ENCODE results near the gene LCN12. TPM values are rescaled to one million over a fixed set of nuclear protein-coding genes. Genes with fewer than 3 reads are reported as not detected.
A peak's percentile ranks its signal among the peaks of the same experiment; 100 is the strongest.

Gene LCN12
- total RNA-seq, 1 donor from 2014 or later, result 1.1 TPM

DNA sequence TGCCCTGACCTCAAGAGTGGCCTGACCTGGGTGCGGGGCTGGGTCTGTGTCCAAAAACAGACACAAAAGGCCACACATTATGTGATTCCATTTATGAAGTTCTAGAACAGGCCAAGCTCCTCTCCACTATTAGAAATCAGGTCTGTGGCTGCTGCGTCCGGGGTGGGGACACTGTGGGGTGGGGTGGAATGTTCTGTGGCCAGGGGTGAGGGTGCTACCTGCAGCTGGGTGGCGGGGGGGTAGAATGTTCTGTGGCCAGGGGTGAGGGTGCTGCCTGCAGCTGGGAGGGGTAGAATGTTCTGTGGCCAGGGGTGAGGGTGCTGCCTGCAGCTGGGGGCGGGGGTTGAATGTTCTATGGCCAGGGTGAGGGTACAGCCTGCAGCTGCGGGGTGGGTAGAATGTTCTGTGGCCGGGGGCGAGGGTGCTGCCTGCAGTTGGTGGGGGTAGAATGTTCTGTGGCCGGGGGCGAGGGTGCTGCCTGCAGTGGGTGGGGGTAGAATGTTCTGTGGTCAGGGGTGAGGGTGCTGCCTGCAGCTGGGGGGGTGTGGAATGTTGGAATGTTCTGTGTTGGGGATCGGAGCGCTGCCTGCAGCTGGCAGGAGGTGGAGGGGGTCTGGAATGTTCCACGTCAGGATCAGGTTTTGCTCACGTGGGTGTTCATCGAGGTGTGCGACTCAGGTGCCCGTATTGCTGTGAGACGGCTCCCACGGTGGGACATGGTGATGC lies 8.3 kb downstream of the LCN12 start:
- Mint-ChIP-seq H3K9me3 (peaks cover 7% of the 10 kb centered on the region), H3K27me3 (ENCODE audit: low read depth) (no peaks in the 10 kb centered on the region), H3K4me3 (no peak overlapping the region), H3K36me3 (ENCODE audit: low read depth) (no peaks in the 10 kb centered on the region), H3K27ac (ENCODE audit: unreplicated experiment) (no peak overlapping the region), H3K4me1 (peaks cover 6% of the 10 kb centered on the region)
- DNase-seq (ENCODE audit: low read depth, low spot score), result no peak
- TF ChIP-seq CTCF (conservative IDR thresholded peaks at IDR 0.05), result no peak

GRCh38 chr9:136960938-136961275 lies 8.8 kb downstream of the LCN12 start:
- DNase-seq (ENCODE audit: low read depth, low spot score), result no peak
- H3K27me3 Mint-ChIP-seq (ENCODE audit: low read depth), result no peaks in the 10 kb centered on the region

DNA sequence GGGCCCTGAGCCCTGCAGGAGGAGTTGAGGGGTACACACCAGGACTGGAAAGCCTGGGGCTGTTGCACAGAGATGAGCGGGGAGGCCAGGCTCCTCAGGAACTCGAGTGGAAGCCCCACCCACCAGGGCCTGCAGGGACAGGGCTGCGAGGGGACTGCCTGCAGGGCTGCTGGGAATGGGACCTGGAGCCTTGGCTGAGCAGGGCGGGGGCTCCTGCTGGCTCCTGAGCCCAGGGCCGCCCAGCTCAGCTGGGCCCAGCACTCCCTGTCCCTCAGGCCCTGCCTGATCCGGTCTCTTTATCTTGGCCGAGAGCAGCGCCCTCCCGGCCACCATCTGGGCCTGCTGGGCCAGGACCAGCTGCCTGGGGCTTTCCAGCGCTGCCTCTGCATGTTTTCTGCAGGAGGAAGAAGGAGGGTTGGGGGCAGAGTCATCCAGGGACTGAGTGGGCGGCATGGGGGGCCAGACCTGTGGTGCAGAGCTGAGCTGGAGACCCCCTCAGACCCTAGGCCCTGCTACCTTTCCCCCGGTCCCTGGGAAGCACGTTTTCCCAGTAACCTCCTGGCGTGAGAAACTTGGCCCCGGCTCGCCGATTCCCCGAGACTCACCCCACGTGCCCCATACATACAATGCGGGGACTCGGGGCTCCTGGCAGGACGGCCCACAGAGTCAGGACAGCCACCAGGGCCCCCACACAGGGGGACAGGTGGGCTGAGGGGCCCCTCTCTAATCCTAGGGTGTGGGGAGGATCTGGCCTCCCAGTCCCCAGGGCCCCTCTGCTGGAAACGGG lies 9.4 kb downstream of the LCN12 start:
- H3K4me1 Mint-ChIP-seq, result peaks cover 15% of the 10 kb centered on the region
- no peaks in the 10 kb centered on the region for H3K27me3 Mint-ChIP-seq (ENCODE audit: low read depth)
- no peak for DNase-seq (ENCODE audit: low read depth, low spot score)
- H3K27ac Mint-ChIP-seq (ENCODE audit: unreplicated experiment), result peak overlapping the region; percentile 12
- no peak for TF ChIP-seq CTCF (conservative IDR thresholded peaks at IDR 0.05)
- H3K9me3 Mint-ChIP-seq, result peaks cover 4% of the 10 kb centered on the region
- H3K36me3 Mint-ChIP-seq (ENCODE audit: low read depth), result no peaks in the 10 kb centered on the region
- H3K4me3 Mint-ChIP-seq, result no peak overlapping the region

More at GRCh38 chr9:136960938-136961275, 8.8 kb downstream of the LCN12 start:
- Mint-ChIP-seq H3K4me1 (peaks cover 10% of the 10 kb centered on the region), H3K27ac (ENCODE audit: unreplicated experiment) (no peak overlapping the region), H3K4me3 (no peak overlapping the region), H3K9me3 (peaks cover 7% of the 10 kb centered on the region), H3K36me3 (ENCODE audit: low read depth) (no peaks in the 10 kb centered on the region)
- no peak for TF ChIP-seq CTCF (conservative IDR thresholded peaks at IDR 0.05)

GRCh38 chr9:136962163-136962562 lies 10.1 kb downstream of the LCN12 start:
- Mint-ChIP-seq H3K36me3 (ENCODE audit: low read depth) (no peaks in the 10 kb centered on the region), H3K27ac (ENCODE audit: unreplicated experiment) (no peak overlapping the region), H3K9me3 (no peaks in the 10 kb centered on the region), H3K4me1 (peaks cover 16% of the 10 kb centered on the region), H3K4me3 (no peak overlapping the region), H3K27me3 (ENCODE audit: low read depth) (no peaks in the 10 kb centered on the region)
- TF ChIP-seq CTCF (conservative IDR thresholded peaks at IDR 0.05), result no peak
- no peak for DNase-seq (ENCODE audit: low read depth, low spot score)

- DNase-seq (ENCODE audit: low read depth, low spot score), result no peak
- H3K27me3 Mint-ChIP-seq (ENCODE audit: low read depth), result no peaks in the 10 kb centered on the region
- H3K4me3 Mint-ChIP-seq, result no peak overlapping the region
- peaks cover 16% of the 10 kb centered on the region for H3K4me1 Mint-ChIP-seq
- H3K27ac Mint-ChIP-seq (ENCODE audit: unreplicated experiment), result peak overlapping the region; percentile 57
- no peaks in the 10 kb centered on the region for H3K9me3 Mint-ChIP-seq
- TF ChIP-seq CTCF (conservative IDR thresholded peaks at IDR 0.05), result no peak
- no peaks in the 10 kb centered on the region for H3K36me3 Mint-ChIP-seq (ENCODE audit: low read depth)
These were observed 10.7 kb downstream of the LCN12 start for GRCh38 chr9:136962701-136963248.
